Effector memory CD8-positive, alpha-beta T cell (primary cell): ENCODE data around the gene ST3GAL5.

Experiments used
- ATAC-seq: fragments of 150-1000 bp; cut with Tn5 transposase; replicated peaks from 2 replicates; pipeline ENCODE4 v1.10.0; 2021; ENCODE audit warnings: mild to moderate bottlenecking, moderate library complexity
- DNase-seq, 3 experiments: peaks; one replicate each; pipeline ENCODE4 v3.0.0; 2021
- H3K27ac Mint-ChIP-seq, 2 donors: one replicate each; pipeline ENCODE4 v1.8.0; 2022; ENCODE audit warnings: mild to moderate bottlenecking in 2 of 2, mixed read lengths in 2 of 2, moderate library complexity in 2 of 2
- H3K27me3 Mint-ChIP-seq, 2 donors: one replicate each; pipeline ENCODE4 v1.8.0; 2022; ENCODE audit warnings: mixed read lengths in 2 of 2
- H3K36me3 Mint-ChIP-seq: one replicate; pipeline ENCODE4 v1.8.0; 2022; ENCODE audit warnings: mild to moderate bottlenecking, moderate library complexity, mixed read lengths; ENCODE audit not compliant: insufficient read depth
- H3K4me1 Mint-ChIP-seq, 2 donors: one replicate each; pipeline ENCODE4 v1.8.0; 2022; ENCODE audit warnings: low read depth in 2 of 2, mixed read lengths in 2 of 2
- H3K4me3 Mint-ChIP-seq, 2 donors: one replicate each; pipeline ENCODE4 v1.8.0; 2022; ENCODE audit warnings: mild to moderate bottlenecking in 2 of 2, mixed read lengths in 2 of 2, moderate library complexity in 2 of 2
- H3K9me3 Mint-ChIP-seq, 2 donors: one replicate each; pipeline ENCODE4 v1.8.0; 2022; ENCODE audit warnings: mixed read lengths in 2 of 2

Gene ST3GAL5

GRCh38 chr2:85875350-85876050 is 13.3 kb downstream of the ST3GAL5 start:
- H3K4me3 Mint-ChIP-seq, result no peak overlapping the region
- H3K4me1 Mint-ChIP-seq, result peaks cover 52% of the 10 kb centered on the region in 2 donors
- ATAC-seq (no peak), DNase-seq (no peak)
- no peaks in the 10 kb centered on the region for H3K9me3 Mint-ChIP-seq
- H3K27ac Mint-ChIP-seq, result peak overlapping the region; percentile 5 to 89
- no peaks in the 10 kb centered on the region for H3K27me3 Mint-ChIP-seq
- peaks cover 13% of the 10 kb centered on the region for H3K36me3 Mint-ChIP-seq

- H3K27ac Mint-ChIP-seq, result peak overlapping the region in 1 of 2 donors; percentile 89
- DNase-seq (no peak), ATAC-seq (peak; percentile 61)
- H3K36me3 Mint-ChIP-seq, result peaks cover 15% of the 10 kb centered on the region
- H3K27me3 Mint-ChIP-seq, result no peaks in the 10 kb centered on the region
- no peaks in the 10 kb centered on the region for H3K9me3 Mint-ChIP-seq
- H3K4me1 Mint-ChIP-seq, result peaks cover 46% of the 10 kb centered on the region in 2 donors
- no peak overlapping the region for H3K4me3 Mint-ChIP-seq
Measured at GRCh38 chr2:85873679-85874078, 15.1 kb downstream of the ST3GAL5 start.

DNA sequence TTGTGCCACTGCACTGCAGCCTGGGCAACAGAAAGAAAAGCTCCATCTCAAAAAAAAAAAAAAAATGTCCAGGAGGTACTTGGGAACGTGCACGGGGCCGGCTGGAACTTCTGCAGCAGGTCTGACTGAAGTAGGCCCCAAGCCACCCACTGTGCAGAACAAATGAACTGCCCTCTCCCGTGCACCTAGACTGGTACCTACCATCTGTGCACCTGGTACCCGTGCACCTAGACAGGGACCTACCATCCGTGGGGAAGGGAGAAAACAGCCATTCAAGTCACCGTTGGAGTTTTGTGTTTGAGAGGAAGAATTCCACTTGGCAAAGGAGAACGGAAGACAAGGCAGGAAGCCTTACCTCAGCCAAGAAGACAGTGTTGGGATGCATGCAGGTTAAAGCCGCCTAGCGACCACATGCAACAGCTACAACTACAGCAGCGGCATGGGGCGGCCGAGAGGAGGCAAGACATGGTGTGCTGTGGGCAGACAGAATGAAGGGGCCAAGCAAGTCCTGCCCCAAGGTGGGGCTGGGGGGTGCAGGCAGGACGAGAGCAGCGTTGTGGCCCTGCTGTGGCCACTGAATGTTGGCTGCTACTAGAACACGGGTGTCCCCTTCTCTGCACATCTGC is 16.1 kb downstream of the ST3GAL5 start:
- Mint-ChIP-seq H3K36me3 (peaks cover 21% of the 10 kb centered on the region), H3K27me3 (no peaks in the 10 kb centered on the region), H3K4me3 (no peak overlapping the region), H3K27ac (peak overlapping the region in 1 of 2 donors; percentile 89), H3K4me1 (peaks cover 47 to 51% of the 10 kb centered on the region in 2 donors), H3K9me3 (no peaks in the 10 kb centered on the region)
- DNase-seq (no peak), ATAC-seq (no peak)

DNA sequence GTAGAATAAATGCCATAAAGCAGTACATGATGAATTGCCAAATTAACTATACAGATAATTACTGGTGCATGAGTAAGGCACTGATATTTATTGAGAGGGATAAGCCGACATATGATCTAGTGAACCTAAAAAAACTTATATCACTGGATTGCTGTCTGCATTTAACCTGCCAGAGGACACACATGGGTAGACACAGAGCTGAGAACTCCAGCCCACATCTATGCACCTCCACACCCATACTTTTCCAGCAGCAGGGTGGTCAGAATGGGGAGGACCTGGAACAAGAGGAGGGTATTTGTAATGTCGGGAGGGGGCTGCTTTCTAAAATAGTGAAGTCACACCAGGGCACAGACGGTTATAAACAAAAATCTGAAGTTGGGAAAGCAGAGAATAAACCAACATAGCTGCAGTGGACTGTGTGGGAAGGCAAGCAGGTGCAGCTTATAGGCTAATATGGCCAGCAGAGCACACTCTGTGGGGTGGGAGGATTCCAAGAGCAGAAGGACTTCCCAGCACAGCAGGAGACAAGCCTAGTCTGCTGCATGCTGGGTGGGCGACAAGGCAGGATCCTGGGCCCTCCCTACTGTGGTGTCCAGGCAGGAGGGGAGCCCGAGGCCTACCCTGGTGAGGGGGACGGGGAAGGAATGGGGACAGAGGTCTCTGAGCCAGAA is 17.2 kb downstream of the ST3GAL5 start:
- H3K27ac Mint-ChIP-seq, result peak overlapping the region; percentile 0 to 65
- peaks cover 47 to 52% of the 10 kb centered on the region in 2 donors for H3K4me1 Mint-ChIP-seq
- no peaks in the 10 kb centered on the region for H3K27me3 Mint-ChIP-seq
- peak overlapping the region in 1 of 2 donors; percentile 21 for H3K4me3 Mint-ChIP-seq
- peaks cover 21% of the 10 kb centered on the region for H3K36me3 Mint-ChIP-seq
- DNase-seq (no peak), ATAC-seq (no peak)
- no peaks in the 10 kb centered on the region for H3K9me3 Mint-ChIP-seq

GRCh38 chr2:85868822-85869221 is 20.0 kb downstream of the ST3GAL5 start:
- DNase-seq (no peak), ATAC-seq (no peak)
- peak overlapping the region in 1 of 2 donors; percentile 38 for H3K27ac Mint-ChIP-seq
- no peaks in the 10 kb centered on the region for H3K9me3 Mint-ChIP-seq
- H3K36me3 Mint-ChIP-seq, result peaks cover 18% of the 10 kb centered on the region
- no peaks in the 10 kb centered on the region for H3K27me3 Mint-ChIP-seq
- no peak overlapping the region for H3K4me3 Mint-ChIP-seq
- peaks cover 55 to 59% of the 10 kb centered on the region in 2 donors for H3K4me1 Mint-ChIP-seq

DNA sequence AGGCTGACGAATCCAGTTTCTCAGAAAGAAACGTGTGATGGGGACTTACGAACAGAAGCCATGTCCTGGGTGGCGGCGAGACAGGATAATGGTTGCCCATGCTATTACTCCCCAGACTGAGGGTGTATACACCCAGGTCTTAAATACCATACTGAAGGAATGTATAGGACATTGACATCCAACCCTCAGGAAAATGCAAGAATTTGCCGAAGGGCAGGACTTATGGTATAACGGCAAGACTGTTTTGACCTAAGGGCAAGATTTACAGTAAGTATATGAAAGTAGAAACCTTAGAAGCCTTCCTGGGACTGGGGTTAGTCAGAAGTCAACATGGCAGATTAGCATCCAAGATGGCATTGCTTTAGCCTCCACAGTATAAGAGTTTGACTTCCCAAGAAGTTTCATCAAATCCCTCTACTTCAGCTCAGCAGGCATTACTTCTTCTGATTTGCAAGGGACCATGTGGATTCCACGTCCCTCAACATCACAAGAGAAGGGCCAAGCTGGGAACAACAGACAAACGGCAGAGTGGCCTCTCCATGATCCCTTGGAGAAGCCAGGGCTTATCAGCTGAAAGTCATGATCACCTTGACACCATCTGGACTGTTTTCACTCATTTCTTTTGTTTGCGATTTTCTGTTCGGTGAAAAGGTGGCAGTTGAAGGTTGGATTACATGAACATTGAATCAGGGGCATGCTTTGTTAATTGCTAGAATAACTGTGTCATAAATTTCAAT is 21.1 kb downstream of the ST3GAL5 start:
- DNase-seq (no peak), ATAC-seq (no peak)
- Mint-ChIP-seq H3K27me3 (no peaks in the 10 kb centered on the region), H3K36me3 (peaks cover 13% of the 10 kb centered on the region), H3K27ac (peak overlapping the region; percentile 64 to 89), H3K9me3 (no peaks in the 10 kb centered on the region), H3K4me3 (no peak overlapping the region), H3K4me1 (peaks cover 48 to 55% of the 10 kb centered on the region in 2 donors)

DNA sequence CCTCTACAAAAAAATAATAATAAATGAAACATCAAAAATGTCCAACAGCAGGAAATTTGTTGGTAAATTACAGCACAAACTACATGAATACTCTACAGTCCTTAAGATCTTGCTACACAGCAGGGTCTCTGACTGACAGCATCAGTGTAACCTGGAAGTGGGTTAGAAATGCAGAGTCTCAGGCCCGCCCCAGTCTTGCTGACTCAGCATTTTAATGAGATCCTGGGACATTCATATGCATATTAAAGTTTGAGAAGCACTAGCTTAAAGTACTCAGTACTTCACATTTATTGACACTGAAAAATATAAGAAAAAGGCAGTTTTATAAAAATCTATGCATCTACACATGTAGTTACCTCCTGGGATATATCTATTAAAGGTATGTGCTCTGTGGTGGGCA is 21.7 kb downstream of the ST3GAL5 start:
- peaks cover 51 to 57% of the 10 kb centered on the region in 2 donors for H3K4me1 Mint-ChIP-seq

DNA sequence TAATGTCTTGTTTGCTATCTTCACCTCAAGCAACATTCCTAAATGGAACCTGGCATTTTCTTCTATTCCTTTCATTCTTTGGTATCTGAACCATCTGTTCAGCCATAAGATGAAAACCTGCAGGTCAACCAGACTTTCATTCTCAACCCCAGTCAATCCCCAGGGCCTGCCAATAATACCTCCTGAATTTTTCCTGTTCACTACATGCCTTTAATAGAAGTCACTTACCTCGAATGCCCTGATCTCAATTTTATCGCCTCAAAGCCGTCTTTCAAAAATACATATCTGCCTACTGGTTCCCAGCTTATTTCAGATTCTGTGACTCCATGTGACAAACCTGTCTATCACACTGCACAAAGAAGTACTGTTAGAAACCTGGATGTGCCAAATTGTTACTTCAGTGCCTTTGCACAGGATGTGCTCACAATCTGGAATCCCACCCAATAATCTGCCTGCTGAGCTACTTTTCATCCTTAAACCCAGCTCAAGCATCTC is 22.6 kb downstream of the ST3GAL5 start:
- H3K27me3 Mint-ChIP-seq, result no peaks in the 10 kb centered on the region
- peaks cover 20% of the 10 kb centered on the region for H3K36me3 Mint-ChIP-seq
- H3K9me3 Mint-ChIP-seq, result no peaks in the 10 kb centered on the region
- ATAC-seq (no peak), DNase-seq (no peak)
- H3K4me3 Mint-ChIP-seq, result no peak overlapping the region
- H3K27ac Mint-ChIP-seq, result peak overlapping the region; percentile 64 to 89
- H3K4me1 Mint-ChIP-seq, result peaks cover 56% of the 10 kb centered on the region in 2 donors

More for the DNA sequence above, 21.7 kb downstream of the ST3GAL5 start:
- no peaks in the 10 kb centered on the region for H3K27me3 Mint-ChIP-seq
- ATAC-seq (no peak), DNase-seq (no peak)
- H3K27ac Mint-ChIP-seq, result peak overlapping the region; percentile 64 to 89
- peaks cover 18% of the 10 kb centered on the region for H3K36me3 Mint-ChIP-seq
- no peaks in the 10 kb centered on the region for H3K9me3 Mint-ChIP-seq
- no peak overlapping the region for H3K4me3 Mint-ChIP-seq

- Mint-ChIP-seq H3K27me3 (no peaks in the 10 kb centered on the region), H3K9me3 (no peaks in the 10 kb centered on the region), H3K4me1 (peaks cover 56 to 60% of the 10 kb centered on the region in 2 donors), H3K36me3 (peaks cover 20% of the 10 kb centered on the region), H3K4me3 (peak overlapping the region; percentile 8 to 14), H3K27ac (peak overlapping the region; percentile 64 to 89)
- no peak for DNase-seq
- ATAC-seq, result no peak
Measured at GRCh38 chr2:85865539-85866164, 23.1 kb downstream of the ST3GAL5 start.

DNA sequence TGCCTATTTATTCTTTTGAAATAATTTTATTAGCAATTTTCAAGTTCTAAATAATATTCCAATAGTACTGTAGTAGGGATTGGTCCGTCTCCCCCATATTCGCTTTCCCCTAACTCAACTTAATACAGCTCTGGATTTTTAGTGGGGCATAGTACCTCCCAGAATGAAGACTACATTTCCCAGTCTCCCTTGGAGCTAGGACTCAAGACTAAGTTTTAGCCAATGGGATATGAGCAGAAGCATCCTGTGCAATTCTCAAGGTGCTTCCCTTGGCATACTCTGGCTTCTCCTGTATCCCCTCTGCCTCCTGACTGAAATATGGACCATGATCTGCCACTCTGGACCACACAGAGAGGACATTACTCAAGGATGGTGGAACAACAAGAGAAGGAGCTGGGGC is 24.1 kb downstream of the ST3GAL5 start:
- Mint-ChIP-seq H3K4me1 (peaks cover 50 to 53% of the 10 kb centered on the region in 2 donors), H3K27ac (peak overlapping the region; percentile 64 to 89), H3K4me3 (no peak overlapping the region), H3K27me3 (no peaks in the 10 kb centered on the region), H3K36me3 (peaks cover 26% of the 10 kb centered on the region), H3K9me3 (no peaks in the 10 kb centered on the region)
- ATAC-seq, result no peak
- no peak for DNase-seq

DNA sequence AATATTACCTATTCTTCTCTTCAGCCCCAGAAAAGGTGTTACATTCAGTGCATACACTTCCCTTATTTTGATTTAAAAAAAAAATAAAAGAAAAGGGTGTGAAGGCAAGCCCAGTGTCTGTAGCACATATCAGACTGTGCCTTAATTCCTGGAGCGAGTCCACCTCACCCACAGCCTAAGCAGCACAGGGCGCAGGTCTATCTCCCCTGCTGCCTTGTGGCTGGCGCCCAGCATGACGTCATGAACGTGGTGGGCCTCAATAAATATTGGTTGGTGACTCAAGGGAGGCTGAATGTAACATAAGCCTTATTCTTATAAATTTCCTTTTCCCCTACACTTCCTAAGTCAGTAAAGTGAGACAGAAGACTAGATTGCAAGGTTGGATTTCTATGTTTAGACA is 26.4 kb downstream of the ST3GAL5 start:
- peak; percentile 96 for ATAC-seq

GRCh38 chr2:85861650-85862049 is 27.1 kb downstream of the ST3GAL5 start:
- H3K27me3 Mint-ChIP-seq, result no peaks in the 10 kb centered on the region
- H3K36me3 Mint-ChIP-seq, result peaks cover 28% of the 10 kb centered on the region
- H3K4me1 Mint-ChIP-seq, result peaks cover 43 to 44% of the 10 kb centered on the region in 2 donors
- H3K4me3 Mint-ChIP-seq, result peak overlapping the region; percentile 63 to 83
- peak overlapping the region; percentile 91 to 97 for H3K27ac Mint-ChIP-seq
- ATAC-seq (no peak), DNase-seq (no peak)
- H3K9me3 Mint-ChIP-seq, result no peaks in the 10 kb centered on the region

More for the DNA sequence above, 26.4 kb downstream of the ST3GAL5 start:
- Mint-ChIP-seq H3K4me3 (peak overlapping the region; percentile 63 to 83), H3K9me3 (no peaks in the 10 kb centered on the region), H3K27me3 (no peaks in the 10 kb centered on the region), H3K27ac (peak overlapping the region; percentile 91 to 97), H3K4me1 (peaks cover 50 to 52% of the 10 kb centered on the region in 2 donors), H3K36me3 (peaks cover 24% of the 10 kb centered on the region)
- DNase-seq, result peak; percentile 67 to 71 (median 70)
